Smooth muscle cell (in vitro differentiated cells): ENCODE measurements around the gene OR1F1. TPM values are rescaled to one million over a fixed set of nuclear protein-coding genes. Genes with fewer than 3 reads are reported as not detected.

Experiments
- DNase-seq: peaks from one replicate; lab custom pipeline; 2025; ENCODE audit not compliant: unreplicated experiment; lab: John Stamatoyannopoulos, UW
- H2AFZ ChIP-seq: fragments of 200-600 bp; sonication (generic); 2 replicates; pipeline ENCODE4 v1.6.0; 2016; ENCODE audit warnings: antibody characterized with exemption, low read depth, mild to moderate bottlenecking
- H3F3A ChIP-seq: fragments of 200-600 bp; sonication (generic); 2 replicates; pipeline ENCODE4 v1.6.0; 2017; ENCODE audit warnings: antibody characterized with exemption, low read depth
- H3K27ac ChIP-seq: fragments of 200-600 bp; sonication (generic); 2 replicates; pipeline ENCODE4 v1.5.1; 2016; ENCODE audit warnings: low read depth, mild to moderate bottlenecking
- H3K27me3 ChIP-seq: fragments of 200-600 bp; sonication (generic); 2 replicates; pipeline ENCODE4 v1.6.1; 2016; ENCODE audit warnings: low read depth, mild to moderate bottlenecking
- H3K36me3 ChIP-seq: fragments of 200-600 bp; sonication (generic); 2 replicates; pipeline ENCODE4 v1.5.1; 2016; ENCODE audit warnings: low read depth
- H3K4me1 ChIP-seq: fragments of 200-600 bp; sonication (generic); 2 replicates; pipeline ENCODE4 v1.5.1; 2016; ENCODE audit warnings: low read depth
- H3K4me2 ChIP-seq: fragments of 200-600 bp; sonication (generic); 2 replicates; pipeline ENCODE4 v1.6.0; 2016; ENCODE audit warnings: mild to moderate bottlenecking
- H3K4me3 ChIP-seq: fragments of 200-600 bp; sonication (generic); 2 replicates; pipeline ENCODE4 v1.5.1; 2016; ENCODE audit warnings: mild to moderate bottlenecking
- H3K79me2 ChIP-seq: fragments of 200-600 bp; sonication (generic); 2 replicates; pipeline ENCODE4 v1.6.0; 2016; ENCODE audit warnings: low read depth, mild to moderate bottlenecking
- H3K9ac ChIP-seq: fragments of 200-600 bp; sonication (generic); 2 replicates; pipeline ENCODE4 v1.6.0; 2016; ENCODE audit warnings: low read depth
- H3K9me3 ChIP-seq: fragments of 200-600 bp; sonication (generic); replicated peaks from 2 replicates; pipeline ENCODE4 v1.5.1; 2016; ENCODE audit warnings: low read depth
- H4K20me1 ChIP-seq: fragments of 200-600 bp; sonication (generic); 2 replicates; pipeline ENCODE4 v1.6.0; 2016; ENCODE audit warnings: low read depth
- CTCF ChIP-seq: fragments of 200-600 bp; sonication (generic); IDR thresholded peaks from 2 replicates; pipeline ENCODE4 v1.5.1; 2017; ENCODE audit warnings: borderline replicate concordance, mild to moderate bottlenecking, antibody characterized with exemption; ENCODE audit not compliant: insufficient read depth, poor library complexity, severe bottlenecking
- WGBS: methylation state at CpG from one replicate; pipeline ENCODE4 v1.1.7; 2016; ENCODE audit warnings: low lambda C conversion rate; 5-methylcytosine and 5-hydroxymethylcytosine counted together
- polyA plus RNA-seq: library from polyadenylated mRNA; unstranded; fragments of >200 nt; fragmentation: Nextera tagmentation; extraction: Ambion mirVana; gene quantifications from 2 replicates; pipeline ENCODE4 v1.2.1, GENCODE V29; 2016
- total RNA-seq: library from RNA; depleted of rRNA; stranded (reverse); fragments of >200 nt; gene quantifications from 2 replicates; pipeline ENCODE4 v1.2.3, GENCODE V29; 2014

OR1F1 gene
- total and polyA plus RNA-seq, 2 experiments from 2014 or later: not detected

- Histone ChIP-seq H4K20me1 (no peaks in the 10 kb centered on the region), H3F3A (peaks cover 5% of the 10 kb centered on the region), H3K4me1 (peaks cover 5% of the 10 kb centered on the region), H3K27ac (no peak overlapping the region), H3K4me2 (no peak overlapping the region), H3K36me3 (no peaks in the 10 kb centered on the region), H3K79me2 (no peaks in the 10 kb centered on the region), H3K4me3 (no peak overlapping the region), H3K9me3 (no peaks in the 10 kb centered on the region), H2AFZ (no peak overlapping the region), H3K9ac (no peak overlapping the region), H3K27me3 (peaks cover 29% of the 10 kb centered on the region)
- 87% methylated on average over 36 of the region's 36 CpGs for WGBS
- no peak for TF ChIP-seq CTCF
- DNase-seq: no peak
Observed at GRCh38 chr16:3192476-3193019, 4.5 kb downstream of the OR1F1 start.

- no peak overlapping the region for H3K27ac ChIP-seq
- no peak for TF ChIP-seq CTCF
- no peaks in the 10 kb centered on the region for H4K20me1 ChIP-seq
- H3K4me2 ChIP-seq: no peak overlapping the region
- H3K27me3 ChIP-seq: peaks cover 29% of the 10 kb centered on the region
- H3K9ac ChIP-seq: no peak overlapping the region
- H3K9me3 ChIP-seq: no peaks in the 10 kb centered on the region
- DNase-seq: no peak
- H2AFZ ChIP-seq: no peak overlapping the region
- no peak overlapping the region for H3K4me3 ChIP-seq
- H3K79me2 ChIP-seq: no peaks in the 10 kb centered on the region
- peaks cover 5% of the 10 kb centered on the region for H3F3A ChIP-seq
- peaks cover 5% of the 10 kb centered on the region for H3K4me1 ChIP-seq
- H3K36me3 ChIP-seq: no peaks in the 10 kb centered on the region
- WGBS: 90% methylated on average over 49 of the region's 49 CpGs
Observed at GRCh38 chr16:3193221-3194212, 5.5 kb downstream of the OR1F1 start.

- 90% methylated on average over 20 of the region's 20 CpGs for WGBS
Observed at GRCh38 chr16:3194792-3195191, 6.8 kb downstream of the OR1F1 start.

More at GRCh38 chr16:3194792-3195191, 6.8 kb downstream of the OR1F1 start:
- H3K4me2 ChIP-seq: no peak overlapping the region
- peaks cover 5% of the 10 kb centered on the region for H3K4me1 ChIP-seq
- H3F3A ChIP-seq: peaks cover 5% of the 10 kb centered on the region
- H2AFZ ChIP-seq: no peak overlapping the region
- H3K9ac ChIP-seq: no peak overlapping the region
- no peaks in the 10 kb centered on the region for H3K9me3 ChIP-seq
- no peaks in the 10 kb centered on the region for H3K79me2 ChIP-seq
- H3K4me3 ChIP-seq: no peak overlapping the region
- H4K20me1 ChIP-seq: no peaks in the 10 kb centered on the region
- no peak overlapping the region for H3K27ac ChIP-seq
- no peak for DNase-seq
- TF ChIP-seq CTCF: no peak
- H3K36me3 ChIP-seq: no peaks in the 10 kb centered on the region
- H3K27me3 ChIP-seq: peaks cover 29% of the 10 kb centered on the region
